GM21529 (cell line): ENCODE measurements around the gene MFSD12.

ENCODE experiments used
- ATAC-seq: cut with Tn5 transposase; IDR thresholded peaks from one replicate; pipeline ENCODE4 v1.9.1; 2021; ENCODE audit not compliant: unreplicated experiment

The MFSD12 gene

DNA sequence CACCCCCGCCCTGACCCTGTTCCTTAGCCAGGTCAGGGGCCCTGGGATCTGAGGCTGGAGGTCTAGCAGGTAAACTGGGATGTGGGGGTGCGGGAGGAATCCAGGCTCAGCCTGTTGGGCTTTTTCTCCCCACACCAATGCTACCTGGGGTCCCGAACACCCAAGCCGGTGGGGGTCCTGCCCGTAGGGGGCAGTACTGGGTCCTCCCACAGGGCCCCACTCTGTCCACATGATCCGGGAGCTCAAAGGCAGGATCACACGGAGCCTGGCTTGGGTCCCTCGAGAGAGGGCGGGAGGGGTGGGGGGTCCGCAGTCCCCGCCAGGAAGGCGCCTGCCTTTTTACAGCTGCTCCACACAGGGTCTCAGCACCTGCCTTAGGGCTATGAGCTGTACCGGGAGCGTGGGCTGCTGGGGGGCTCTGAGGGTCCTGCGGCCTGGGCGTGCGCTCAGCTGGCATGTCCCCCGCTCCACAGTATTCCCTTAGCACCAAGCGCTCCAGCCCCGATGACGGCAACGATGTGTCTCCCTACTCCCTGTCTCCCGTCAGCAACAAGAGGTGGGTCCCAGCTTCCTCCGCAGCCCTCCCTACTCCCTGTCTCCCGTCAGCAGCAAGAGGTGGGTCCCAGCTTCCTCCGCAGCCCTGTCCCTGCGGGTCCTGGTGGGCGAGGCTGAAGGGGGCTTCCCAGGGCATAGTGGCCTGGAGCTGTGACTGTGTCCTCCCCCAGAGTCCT lies 30.7 kb downstream of the MFSD12 start:
- ATAC-seq, result no peak

DNA sequence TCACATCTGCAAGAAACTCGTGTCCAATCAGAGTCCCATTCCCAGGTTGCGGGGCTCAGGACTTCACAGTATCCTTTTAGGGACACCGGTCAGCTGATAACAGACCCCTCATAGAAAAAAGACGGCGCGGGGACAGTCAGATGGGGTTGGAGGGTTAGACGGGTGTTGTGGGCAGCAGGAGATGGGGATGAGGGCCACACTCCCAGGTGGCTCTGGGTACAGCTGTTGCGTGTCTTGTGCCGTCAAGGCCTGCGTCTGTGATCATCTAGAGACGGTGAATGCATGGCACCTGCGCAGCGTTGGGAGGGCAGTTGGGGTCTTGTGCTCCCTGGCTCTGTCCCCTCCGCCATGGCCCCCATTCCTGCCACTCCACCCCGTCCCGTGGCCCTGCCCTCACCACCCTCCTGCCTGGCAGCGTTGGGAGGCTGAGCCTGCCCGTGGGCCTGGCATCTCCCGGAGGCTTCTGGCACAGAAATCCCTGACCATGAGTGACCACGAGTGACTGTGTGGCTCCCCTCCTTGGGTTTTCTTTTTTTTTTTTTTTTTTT lies 32.4 kb downstream of the MFSD12 start:
- ATAC-seq, result no peak

DNA sequence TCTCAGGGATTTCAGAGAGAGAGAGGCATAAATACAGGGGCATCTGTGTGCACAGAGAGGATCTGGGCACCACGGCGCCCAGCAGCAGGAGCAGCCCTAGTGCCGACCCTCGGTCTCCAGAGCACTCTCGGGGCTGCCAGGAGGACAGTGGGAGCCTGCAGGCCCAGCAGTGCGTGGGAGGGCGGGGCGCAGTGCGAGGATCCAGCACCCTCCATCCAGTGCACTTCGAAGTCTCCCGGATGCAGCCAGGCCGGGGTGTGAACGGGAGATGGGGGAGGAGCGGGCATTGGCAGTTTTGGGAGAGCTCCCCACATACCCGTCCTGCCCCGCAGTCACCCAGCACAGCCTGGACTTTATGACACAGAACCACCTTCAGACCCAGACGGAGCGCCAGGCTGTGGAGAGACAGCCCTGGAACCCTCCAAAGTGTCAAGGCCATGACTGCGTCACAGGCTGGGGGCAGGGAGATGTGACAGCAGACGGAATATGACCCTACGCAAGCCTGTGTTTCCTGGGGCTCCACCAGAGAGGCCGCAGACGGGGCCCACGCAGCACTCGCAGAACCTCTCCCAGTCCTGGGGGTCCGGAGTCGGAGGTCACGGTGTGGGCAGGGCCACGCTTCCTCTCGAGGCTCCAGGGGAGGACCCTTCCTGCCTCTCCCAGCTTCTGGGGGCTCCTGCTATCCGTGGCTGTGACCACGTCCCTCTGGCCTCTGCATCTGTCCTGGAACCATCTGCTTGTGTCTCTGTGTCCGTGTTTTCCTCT lies 33.1 kb downstream of the MFSD12 start:
- ATAC-seq, result no peak

DNA sequence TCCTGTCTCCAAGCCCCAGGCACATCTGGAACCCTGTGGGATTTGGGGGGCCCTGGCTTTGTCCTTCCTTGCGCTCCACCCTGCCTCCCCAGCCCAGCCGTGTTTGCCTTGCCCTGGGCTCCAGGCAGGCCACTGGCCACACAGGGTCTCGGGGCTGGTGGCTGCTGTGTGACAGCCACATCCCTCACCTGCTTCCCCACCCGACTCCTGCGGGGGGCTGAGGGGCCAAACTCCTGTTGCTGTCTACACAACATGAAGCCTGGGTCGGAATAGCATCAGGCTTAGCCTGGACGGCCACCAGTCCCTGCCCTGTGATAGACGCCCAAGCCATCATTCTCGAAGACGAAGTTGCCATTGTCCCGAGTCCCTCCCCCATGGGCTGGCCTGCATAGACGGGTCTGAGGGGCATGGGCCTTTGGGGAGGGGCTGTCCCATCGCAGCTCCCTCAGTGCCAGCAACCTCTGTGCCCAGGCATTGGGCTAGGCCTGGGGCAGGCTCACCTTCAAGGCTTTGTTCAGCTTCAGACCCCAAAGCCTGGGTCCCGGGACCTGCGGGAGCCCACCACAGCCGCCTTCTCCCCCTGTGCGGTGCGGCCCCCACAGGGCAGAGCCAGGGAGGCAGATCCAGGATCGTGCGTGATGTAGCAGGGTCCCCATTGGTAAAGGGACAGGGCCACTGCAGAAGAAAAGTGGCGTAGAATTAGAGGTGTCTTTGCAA lies 33.9 kb downstream of the MFSD12 start:
- no peak for ATAC-seq

DNA sequence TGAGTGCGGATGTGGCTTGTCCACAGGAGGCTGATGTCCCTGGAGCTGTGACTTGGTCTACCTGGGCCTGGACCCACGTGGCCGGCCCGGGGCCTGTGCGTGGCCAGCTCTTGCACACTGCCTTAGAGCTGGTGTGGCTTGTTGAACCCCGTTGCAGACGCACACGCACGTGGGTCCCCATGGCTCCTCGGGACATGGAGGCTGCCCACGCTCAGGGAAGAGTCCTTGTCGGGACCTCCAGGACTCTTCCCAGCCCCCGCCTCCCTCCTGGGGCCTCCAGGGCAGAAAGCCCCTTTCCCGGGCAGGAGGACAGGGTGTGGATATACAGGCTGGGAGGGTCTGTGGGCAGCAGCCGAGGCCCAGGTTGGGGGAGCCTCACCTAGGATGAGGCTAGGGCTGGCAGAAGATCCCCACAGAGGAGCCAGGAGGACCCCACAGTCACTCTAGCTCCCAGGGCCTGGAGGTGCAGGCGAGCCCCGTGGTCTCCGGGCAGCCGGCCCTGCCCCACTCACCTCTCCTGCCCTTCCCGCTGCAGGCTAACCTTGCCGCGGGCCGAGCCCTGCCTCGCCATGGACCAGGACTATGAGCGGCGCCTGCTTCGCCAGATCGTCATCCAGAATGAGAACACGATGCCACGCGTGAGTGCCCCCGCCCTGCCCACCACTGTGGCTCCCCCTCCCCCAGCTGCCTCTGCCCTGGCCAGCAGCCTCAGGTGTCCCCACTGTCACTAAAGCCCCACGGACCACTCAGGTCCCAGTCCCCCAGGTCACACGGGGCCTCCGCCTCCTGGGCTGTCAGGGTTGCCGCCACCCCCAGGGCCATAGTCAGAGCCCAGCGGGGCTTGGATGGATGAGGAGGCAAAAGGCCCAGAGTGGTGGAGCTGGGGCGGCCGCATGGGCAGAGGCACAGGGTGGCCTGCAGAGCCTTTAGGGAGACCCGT lies 34.7 kb downstream of the MFSD12 start:
- ATAC-seq, result no peak

DNA sequence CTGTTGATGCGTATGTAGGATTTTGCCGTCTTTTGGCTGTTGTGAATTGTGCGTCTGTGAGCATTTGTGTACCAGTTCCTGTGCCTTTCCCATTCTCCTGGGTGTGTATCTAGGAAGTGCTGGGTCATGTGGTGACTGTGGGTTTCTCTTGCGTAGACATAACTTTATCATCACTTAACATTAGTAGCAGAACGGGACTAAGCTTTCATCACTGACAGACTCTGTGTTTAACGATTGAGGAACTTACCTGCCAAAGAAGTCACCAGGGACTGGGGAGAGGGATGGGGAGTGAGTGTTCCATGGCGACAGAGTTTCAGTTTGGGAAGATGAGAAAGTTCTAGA lies 36.3 kb downstream of the MFSD12 start:
- no peak for ATAC-seq

DNA sequence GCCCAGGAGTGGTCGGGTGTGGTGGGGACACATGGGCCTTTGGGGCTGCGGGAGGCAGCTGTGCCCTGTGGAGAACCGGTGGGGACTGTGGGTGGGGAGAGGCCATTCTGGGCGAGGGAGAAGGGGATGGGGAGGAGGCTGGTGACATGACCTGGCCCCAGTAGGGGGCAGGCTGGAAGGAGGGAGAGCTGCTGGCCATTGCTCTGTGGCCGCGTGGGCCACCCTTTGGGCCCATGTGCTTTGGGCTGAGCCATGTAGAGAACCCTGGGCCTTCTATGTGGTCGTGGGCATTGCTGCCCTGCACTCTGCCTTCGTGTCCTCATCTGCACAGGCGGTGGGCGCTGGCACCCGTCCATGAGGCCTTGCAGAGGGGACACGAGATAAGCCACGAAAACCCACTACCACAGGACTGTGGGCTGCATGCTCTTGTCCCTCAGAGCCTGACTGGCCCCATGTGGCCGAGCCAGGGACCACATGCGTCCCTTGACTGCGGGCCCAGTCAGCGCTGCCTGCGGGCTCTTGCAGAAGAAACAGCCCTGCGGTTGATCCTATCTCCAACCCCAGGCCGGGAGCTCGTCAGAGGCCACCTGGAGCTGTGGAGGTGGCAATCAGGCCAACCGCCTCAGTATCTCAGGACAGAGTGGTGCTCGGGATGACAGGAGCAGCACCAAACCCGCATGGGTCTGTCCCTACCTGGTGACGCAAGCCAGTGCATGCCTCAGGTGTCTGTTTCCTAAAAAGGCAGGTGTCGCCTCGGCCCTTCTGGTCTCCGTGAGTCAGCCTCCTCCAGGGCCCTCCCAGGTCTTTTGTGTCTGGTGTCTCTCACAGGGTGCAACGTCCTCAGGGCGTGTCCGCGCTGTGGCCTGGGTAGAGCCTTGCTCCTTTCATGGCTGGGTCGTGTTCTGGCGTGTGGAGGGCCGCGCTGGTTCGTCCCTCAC lies 37.0 kb downstream of the MFSD12 start:
- ATAC-seq, result no peak

DNA sequence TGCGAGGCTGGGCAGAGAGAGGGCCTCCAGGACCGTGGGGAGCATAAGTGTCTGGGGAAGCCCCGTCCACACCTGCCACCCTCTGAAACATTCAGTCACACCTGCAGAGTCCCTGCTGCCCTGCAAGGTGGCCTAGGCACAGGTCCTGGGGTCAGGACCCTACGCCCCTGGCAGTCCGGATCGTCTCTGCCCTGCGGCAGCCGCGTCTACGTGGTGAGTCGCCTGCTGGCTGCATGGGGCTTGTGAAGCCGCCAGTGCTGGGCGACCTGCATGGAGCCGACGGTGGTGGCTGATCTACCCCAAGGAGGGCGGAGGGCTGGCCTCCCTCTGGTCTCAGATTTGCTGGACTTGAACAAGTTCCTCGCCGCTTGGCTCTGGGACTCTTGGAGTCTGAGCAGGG lies 38.3 kb downstream of the MFSD12 start:
- no peak for ATAC-seq

DNA sequence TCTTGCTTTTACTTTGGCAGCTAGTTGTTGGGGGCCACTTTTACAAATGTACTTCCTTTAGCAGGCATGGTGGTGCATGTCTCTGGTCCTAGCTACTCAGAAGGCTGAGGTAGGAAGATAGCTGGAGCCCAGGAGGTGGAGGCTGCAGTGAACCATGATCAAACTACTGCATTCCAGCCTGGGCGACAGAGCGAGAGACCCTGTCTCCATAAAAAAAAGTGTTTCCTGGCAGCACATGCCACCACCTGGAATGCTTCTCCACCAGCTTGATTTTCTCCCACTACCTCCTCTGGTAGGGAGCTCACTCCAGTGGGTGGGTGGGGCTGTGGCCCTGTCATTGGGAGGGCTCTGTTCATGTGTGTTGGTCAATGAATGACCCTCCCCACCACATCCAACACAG lies 38.7 kb downstream of the MFSD12 start:
- no peak for ATAC-seq

DNA sequence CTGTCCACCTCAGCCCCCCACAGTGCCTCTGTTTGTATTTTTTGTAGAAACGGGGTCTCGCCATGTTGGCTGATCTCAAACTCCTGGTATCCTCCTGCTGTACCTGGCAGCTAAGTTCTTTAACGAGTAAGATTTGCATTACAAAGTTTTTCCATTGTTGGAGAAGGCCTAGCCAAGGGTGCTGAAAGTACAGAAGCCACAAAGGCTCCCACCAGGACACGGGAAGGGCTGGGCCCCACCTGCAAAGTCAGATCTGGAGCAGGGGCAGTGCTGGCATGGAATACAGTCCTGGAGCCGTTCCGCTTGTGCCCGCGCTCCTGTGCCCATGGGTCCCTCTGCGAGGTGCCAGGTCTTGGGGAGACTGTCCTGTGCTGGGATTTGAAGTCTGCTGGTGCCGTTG lies 39.1 kb downstream of the MFSD12 start:
- ATAC-seq, result no peak

DNA sequence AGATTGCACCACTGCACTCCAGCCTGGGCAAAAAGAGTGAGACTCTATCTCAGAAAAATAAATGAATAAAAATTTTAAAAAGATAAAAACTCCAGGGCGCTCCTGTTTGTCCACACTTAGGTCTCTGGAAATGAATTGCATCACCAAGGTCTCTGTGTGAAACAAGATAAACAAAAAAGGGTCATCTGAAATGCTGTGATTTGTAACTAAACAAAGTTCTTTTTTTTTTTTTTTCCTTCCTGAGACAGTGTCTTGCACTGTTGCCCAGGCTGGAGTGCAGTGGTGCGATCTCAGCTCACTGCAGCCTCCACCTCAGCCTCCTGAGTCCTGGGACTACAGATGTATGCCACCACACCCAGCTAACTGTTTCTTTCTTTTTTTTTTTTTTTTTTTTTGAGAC lies 39.7 kb downstream of the MFSD12 start:
- ATAC-seq, result no peak

DNA sequence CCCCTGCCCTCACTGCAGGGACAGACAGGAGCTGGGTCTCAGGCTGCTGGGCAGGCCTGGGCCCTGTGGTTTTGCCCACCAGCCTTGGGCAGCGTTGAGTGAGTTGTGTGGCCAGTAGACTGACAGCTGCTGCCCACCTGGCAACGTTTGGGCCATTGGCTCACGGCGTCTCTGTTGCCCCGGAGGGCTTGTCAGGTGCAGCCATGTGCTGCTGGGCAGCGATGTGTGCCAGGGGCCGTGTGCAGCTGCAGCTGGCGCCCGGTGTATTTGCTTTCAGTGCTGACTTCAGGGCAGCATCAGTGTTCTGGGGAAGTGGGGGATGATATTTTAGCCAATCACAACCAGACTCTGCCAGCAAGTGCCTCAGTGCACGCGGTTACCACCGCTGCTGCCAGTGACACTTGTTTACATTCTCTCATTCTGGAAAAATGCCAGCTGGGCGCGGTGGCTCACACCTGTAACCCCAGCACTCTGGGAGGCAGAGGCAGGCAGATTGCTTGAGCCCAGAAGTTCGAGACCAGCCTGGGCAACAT lies 40.6 kb downstream of the MFSD12 start:
- no peak for ATAC-seq

DNA sequence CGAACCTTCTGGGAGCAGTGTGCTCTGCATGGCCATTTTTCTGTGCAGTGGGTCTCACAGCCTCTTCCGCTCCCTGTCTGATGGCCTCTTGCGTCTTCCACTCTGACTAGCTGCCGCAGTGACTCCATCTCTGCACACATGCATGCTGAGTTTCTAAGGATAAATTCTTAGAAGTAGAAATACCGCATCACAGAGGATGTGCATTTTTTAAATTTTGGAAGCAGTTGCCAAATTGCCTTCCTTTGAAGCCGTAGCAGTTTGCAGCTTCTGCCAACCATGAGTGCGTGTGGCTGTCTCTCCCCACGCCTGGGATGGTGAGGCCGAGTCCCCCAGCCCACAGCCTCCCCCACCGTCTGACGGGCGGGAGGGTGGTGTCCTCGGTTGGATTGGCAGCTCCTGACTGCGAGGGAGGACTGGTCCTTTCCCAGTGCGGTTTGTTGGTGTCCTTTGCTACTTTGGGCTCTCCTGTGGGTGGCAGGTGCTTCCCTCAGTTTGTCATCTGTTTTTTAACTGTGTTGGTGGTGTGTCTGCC lies 41.4 kb downstream of the MFSD12 start:
- ATAC-seq, result no peak

DNA sequence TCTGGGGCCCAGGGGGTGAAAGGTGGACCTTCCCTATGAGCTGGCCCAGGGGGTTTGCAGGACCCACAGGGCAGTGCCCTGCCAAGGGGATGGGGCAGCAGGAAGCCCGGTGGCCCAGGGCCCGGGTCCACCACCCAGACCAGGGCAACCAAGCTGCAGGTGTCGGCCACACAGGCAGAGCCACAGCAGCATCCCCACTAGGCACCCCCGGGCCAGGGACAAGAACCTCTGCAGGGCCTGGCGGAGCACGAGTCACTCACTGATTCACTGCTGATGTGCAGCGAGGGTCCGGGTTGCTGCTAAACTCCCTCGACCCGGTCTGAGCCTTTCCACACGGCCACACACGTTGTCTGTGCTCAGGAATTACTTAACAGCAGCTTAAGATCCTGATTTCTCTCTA lies 42.5 kb downstream of the MFSD12 start:
- no peak for ATAC-seq

DNA sequence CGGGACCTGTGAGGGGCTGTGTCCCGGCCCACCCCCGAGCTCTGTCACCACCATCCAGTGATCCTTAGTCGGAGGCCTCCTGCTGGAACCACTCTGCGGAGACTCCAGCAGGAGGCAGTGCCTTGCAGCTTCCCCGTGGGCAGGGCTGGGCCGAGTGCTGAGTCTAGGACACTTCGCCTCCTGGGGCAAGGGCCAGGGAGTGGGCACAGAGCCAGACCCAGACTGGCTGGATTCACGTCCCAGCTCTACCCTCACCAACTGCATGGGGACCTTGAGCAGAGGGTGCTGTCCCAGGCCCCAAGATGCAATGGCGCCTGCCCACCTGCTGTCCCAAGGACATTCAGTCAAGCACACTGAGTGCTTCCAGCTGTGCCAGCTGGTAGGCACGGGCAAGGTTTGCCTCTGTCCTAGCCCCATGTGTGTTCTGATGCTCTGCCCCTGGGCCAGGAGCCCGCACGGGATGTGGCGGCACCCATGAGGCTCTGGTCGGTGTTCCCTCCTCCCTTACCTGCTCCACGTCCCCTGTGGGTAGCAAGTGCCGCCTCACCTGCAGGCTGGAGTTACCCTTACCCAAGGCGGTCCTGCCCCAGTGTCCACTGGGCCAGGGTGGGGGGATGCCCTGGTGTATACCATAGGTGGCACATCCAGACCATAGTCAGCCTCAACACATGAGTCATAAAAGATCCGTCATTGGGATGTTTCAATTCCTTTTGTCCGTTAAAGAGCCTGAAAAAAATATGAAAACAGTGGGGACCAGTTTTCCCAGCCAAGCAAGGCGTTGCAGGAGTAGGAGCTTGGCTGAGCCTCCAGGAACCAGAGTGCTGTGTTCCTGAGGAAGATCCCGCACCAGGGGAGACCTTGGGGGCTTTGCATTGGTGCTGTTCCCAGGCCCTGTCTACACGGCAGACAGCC lies 43.9 kb downstream of the MFSD12 start:
- no peak for ATAC-seq

DNA sequence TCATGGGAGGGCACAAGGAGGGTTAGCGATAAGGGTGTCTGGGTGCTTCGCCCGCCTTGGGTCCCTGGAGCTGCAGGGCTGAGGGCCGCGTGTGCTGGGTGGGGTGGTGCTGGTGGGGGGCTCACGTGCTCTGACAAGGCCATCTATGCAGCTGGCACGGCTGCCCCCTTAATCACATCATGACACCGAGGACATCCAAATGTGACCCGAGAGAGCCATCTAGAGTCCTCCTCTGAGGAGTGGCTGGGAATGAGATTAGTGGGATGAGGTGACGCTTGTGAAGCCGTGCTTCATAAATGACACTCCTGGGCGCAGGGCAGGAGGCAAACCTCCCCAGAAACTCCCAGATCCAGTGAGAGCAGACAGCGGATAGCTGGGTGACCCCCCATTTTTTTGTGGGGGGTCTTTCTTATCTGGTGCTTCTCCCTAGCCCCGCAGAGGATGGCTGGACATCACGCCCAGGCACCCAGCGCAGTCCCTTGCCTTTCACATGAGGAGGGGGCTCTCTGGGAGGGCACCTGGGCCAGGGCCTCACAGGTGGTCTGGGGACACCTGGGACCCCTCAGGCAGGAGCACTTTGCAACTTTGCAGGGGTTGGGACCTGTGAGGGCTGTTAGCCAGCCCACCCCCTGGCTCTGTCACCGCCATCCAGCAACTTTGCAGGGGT lies 44.7 kb downstream of the MFSD12 start:
- ATAC-seq, result no peak

DNA sequence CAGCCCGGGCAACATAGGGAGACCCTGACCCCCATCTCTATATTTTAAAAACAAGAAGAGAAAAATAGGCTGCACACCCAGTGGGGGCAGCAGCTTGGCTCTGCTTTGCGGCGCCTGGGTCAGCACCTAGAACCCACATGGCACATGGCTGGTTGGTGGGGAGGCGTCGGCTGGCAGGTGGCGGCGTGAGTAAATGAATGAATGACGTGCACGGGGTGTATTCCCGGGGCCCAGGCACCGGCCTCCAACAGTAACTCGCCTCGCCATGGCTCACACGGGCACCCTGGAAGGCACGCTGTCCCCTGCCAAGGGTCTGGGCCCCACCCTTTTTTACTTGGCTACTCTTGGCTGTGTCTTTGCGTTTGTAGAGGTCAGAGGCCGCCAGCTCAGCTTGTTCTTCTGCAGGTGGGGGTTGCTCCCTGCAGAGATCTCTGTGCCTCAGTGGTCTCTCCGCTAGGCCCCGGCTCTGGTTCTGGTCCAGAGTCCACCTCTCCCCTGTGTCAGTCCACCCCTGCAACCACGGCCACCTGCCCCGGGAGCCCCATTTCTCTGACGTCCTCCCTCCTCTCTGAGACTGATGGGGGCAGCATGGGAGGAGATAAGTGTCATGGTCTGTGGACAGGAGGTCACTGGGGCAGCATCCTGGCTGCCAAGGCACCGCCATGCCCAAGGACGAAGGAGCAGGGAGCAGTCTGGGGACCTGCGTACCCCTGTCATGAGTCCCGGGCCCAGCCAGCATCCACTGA lies 45.7 kb downstream of the MFSD12 start:
- ATAC-seq, result no peak
